Activated naive CD4-positive, alpha-beta T cell treated with anti-CD3 and anti-CD28 coated beads, Interleukin-2, amount 50 U/mL, for 16 hours (primary cell): ENCODE results near the gene NMRK1.

ENCODE experiments used
- DNase-seq: peaks from one replicate; pipeline ENCODE4 v3.0.0-alpha.2; 2020

The NMRK1 gene

DNA sequence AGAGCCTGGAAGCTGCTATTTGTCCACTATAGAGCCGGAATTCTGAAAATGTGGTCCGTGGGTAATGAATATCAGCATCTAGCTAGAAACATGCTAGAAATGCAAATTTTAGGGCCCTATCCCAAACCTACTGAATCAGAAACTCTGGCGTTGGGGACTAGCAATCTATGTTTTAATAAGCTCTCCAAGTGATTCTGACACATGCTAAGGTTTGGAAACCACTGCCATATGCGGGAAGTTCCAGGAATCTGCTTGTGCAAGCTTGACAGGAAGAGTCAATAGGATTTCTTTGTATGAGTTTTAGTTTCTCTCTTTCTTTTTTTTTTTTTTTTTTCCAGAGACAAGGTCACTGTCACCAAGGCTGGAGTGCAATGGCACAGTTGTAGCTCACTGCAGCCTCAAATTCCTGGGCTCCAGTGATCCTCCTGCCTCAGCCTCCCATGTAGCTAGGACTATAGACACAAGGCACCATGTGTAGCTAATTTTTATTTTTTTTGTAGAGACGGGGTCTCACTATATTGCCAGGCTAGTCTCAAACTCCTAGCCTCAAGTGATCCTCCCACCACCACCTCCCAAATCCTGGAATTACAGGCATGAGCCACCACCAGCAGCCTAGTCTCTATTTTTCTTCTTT is 33.5 kb downstream of the NMRK1 start:
- no peak for DNase-seq

DNA sequence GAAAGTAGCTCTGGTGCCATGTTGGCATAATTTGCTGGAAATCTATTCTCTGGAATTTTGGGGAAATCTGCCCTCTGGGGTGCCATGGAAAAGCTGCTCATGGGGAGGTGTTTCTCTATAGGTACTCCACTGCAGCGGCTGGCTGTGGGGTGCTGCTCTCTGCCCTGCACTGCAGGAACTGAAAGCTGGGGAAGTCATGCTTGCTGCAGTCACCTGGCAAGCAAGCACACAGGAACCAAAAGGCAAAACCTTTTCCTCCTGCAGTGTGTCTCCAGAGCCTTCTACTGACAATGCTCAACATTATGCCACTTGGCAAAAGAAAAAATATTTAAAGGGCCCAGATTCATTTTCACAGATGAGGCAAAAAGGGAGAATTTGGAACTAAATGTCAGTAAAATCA is 34.1 kb downstream of the NMRK1 start:
- DNase-seq: no peak

DNA sequence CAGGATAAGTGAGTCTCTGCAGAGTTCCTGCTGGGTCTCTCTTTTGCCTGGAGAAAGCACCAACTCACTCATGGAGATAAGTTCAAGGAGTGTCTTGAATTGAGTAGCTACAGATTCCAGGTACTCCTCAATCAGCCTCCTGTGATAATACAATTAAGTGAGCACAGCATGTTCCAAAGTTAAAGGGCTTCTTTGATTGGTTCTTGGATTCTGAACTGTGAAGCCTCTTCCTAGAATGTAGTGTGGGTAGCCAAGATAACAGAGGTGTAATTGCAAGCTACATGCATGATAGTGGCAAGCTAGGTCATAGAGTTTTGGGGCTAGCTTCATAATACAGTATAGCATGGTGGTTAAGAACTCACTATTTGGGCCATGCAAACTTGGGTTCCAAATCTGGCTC is 36.7 kb downstream of the NMRK1 start:
- no peak for DNase-seq

DNA sequence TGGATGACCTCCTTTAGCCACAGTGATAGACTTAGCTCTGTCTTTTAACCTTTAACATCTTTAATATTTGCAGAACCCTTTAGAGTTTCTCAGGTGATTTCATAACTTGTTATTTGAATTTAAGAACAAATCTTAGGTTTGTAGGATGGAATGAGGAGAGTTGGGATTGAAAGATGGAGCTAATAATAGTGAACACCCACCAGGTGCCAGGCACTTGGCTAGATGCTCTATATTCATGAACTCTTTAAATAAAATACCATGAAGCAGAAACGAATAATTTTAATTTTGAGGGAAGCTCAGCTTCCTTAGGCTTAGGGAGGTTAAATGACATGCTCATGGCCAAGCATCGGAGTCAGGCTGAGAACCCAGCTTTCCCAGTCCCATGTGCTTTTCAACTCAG is 40.4 kb downstream of the NMRK1 start:
- no peak for DNase-seq

DNA sequence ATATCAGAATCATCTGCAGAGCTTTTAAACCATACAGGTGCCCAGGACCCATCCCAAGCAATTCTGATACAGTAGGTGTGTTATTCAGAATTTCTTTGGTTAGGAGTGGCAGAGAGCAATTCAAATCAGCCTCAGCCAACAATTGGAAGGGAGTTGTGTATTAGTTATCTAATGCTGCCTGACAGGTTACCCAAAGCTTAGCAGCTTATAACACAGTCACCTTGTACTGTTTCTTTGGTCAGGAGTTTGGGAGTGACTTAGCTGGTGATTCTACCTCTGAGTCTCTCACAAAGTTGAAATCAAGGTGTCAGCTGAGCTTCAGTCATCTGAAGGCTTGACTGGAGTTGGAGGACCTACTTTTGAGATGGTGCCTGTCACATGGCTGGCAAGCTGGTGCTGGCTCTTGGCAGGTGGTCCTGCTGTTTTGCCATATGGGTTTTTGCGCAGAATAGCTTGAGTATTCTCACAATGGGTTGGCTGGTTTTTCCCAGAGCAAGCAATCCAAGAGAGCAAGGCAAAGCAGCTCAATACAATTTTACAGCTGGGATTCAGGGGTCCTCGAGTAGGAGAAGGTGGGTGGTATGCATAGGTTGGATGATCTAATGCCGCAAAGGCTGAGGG is 41.1 kb downstream of the NMRK1 start:
- no peak for DNase-seq

DNA sequence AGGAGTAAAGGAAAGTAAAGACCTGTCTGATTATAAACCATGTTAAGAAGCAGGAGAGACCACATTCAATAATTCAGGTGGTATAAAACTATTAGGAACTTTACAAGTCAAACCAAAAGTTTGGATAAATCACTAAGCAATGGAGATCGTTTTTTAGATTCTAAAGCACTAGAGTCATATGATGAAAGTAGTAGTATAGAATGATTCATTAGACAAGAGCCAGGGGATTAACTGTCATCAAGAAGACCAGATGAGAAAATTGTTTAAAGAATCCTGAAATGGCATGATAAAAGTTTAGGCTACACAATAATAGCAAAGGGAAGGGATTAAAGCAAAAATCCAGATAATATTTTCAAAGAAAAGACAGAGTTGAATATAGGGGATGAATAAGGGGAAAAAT is 46.9 kb downstream of the NMRK1 start:
- DNase-seq: no peak

DNA sequence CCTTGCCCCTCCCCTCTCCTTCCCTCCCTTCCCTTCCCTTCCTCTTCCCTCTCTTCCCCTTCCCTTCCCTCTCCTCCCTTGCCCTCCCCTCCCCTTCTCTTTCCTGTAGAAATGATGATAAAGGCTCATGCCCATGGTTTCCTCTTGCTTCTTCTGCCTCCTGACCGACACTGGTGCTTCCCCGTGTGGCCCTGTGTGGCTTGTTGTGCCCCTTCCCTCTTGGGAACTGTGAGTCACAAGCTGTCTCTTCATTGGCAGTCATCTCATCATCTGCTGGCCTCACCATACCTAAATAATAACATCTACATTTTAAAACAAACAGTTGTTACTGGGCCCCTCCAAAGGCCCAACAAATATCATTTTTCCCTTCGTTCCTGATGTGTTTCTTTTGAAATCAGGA is 48.2 kb downstream of the NMRK1 start:
- DNase-seq: no peak

DNA sequence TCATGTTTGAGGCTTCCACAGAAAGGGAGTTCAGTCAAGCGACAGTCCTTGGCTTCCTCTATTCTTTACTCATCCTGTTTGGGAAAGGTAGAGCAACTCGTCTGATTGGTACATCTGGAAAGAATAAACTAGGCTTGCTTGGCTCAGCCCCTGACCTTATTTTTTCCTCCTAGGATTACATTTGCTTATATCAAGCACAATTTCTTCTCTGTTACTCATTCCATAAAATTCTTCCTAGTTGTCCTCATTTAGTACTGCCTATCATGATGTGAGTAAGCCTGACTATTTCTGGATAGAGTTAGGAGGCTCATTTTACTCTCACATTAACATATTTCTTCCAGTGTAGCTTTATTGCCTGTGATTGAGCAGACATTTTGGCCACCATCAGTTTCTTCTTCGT is 48.9 kb downstream of the NMRK1 start:
- DNase-seq: no peak

DNA sequence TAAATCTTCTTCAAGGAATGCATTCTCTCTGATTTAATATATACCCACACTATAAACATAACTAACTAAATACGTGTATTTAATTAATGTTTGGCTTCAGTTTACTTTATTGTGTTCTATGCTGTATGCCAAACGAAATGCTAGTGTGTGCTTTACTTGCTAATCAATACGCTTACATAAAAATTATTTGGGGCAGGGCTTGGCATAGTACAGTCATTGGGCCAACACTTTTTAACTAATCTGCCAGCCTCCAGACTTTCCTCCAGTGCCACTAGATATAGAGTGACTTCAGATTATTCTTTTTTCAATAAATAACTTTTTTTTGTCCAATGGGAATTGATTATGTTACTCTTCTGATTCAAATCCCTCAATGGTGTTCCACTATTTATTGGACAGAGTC is 51.2 kb downstream of the NMRK1 start:
- no peak for DNase-seq

DNA sequence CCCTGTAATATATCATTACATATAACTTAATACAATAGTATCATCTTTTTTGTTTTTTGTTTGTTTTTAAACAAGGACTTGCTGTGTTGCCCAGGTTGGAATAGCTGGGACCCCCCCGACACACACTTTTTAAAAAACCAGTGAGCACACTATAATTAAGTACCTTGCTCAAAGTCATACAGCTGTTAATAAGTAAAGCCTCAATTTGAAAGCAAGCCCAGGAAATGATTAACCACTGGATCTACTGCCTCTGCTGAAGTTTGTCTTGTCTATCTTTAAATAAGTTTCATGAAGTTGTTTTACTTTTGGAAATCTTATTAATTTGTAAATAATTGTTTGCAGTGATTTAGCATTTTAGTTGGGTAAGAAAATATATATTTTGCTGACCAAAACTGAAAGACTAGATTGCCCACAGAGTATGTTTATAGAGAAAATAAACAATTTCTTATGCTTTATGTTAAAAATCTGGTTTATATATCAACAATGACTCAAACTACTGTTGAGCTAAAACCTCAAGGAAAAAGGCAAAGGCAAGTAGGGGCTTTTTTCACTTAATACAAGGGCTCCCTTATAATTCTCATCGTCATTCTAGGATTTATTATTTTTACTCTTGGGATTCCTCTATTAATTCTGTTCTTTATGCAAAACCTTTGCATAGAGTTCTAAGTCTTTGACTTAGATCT is 54.0 kb downstream of the NMRK1 start:
- no peak for DNase-seq

DNA sequence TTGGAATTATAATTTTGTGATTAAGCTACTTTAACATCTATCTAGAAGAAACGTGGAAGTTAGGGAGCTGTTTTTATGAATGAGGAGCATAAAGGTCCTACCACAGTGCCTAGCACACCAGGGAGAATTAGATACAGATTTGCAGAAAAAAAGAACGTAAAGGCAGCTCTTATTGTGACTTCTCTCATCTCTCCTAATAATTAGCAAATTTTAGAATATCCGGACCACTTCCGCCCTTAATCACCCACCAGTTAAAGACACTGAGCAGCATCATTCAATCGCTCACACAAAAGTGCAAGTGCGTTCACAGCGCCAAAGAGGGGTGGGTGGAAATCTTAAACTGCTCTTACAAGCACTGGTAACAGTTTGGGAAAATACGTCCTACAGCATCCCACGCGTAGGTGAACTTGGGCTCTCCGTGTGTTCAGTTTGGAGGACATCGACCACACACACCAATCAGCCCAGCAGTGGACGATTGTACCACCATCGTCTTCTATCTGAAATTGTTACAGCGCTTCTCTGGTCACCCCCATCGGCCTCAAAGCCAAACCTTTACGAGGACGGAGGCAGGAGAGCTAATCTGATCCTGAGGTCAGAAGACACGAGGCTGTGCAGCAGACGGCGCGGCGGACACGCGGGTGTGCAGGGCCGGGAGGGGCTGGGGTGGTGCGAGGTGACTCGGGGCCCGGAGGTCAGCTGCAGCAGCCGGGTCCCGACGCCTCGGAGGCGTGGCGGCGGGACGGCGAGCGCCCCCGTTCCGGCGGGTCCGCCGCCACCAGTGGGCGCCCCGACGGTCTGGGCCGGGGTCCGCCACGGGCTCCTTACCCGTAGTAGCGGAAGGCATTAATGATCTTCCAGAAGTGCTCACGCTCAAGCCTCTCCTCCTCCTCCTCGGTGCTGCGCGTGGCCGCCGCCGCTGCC is 60.5 kb downstream of the NMRK1 start:
- peak; percentile 44 for DNase-seq

DNA sequence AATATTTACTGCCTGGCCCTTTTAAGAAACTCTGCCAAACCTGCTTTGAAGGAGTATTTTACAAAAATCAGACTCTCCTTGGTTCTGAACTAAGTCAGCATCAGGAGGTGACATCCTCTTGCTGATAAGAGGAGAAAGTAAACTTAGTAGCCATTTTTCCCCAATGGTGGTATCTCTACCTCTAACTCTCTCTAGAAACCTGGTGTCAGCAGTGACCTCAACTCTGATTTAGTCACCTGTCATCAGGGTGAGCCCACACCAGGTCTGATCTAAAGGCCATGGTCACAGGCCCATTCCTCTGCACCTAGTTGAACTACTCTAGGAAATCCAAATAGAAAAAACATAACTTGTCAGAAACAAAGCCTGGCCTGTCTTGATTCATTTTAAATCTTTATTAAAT is 64.1 kb downstream of the NMRK1 start:
- DNase-seq: no peak

DNA sequence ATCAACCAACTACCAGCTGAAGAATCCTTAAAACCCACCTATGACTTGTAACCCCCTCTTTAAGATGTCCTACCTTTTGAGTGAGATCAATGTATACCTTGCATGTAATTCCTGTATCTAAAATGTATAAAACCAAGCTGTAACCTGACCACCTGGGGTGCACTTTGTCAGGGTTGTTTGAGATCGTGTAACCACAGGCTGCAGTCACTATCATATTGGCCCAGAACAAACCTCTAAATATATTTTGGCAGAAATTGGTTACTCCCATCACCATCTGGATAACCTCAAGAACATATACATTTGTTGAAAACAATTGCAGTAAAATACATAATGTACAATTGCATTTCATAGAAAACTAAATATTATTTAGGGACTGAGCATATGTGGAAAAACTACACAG is 68.3 kb downstream of the NMRK1 start:
- no peak for DNase-seq

DNA sequence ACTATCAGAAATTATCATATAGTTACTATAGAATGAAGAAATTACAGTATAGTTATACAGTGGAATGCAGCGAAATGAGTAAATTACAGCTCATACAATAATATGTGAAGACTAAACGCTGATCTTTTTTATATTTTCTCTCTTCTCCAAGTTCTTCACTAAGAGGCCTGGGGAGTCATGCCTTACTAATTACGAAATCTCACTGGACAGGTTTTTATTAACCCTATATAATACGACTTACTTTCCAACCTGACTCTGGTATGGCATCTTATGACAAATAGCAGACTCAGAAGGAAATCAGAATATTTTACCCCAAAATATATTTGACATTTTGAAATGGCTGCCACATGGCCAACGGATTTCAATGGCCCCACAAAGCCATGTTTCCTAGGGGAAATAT is 68.9 kb downstream of the NMRK1 start:
- no peak for DNase-seq

DNA sequence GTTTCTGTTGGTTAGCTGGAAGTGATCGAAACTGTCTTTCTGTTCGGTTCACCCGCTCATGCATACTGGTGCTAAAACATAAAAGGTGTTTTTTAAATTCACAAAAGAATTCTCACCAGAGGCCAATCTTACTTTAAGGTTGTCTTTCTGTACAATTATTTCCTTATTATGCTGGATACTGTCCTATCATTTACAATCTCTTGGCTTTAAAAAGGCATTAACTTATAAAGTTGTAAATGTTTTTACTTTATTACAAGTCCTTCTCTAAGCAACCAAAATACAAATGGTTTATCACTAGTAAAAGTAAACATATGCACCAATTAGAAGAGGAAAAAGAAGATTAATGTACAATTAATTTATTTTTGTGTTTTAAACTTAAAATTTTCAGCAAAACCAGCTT is 70.6 kb downstream of the NMRK1 start:
- no peak for DNase-seq

DNA sequence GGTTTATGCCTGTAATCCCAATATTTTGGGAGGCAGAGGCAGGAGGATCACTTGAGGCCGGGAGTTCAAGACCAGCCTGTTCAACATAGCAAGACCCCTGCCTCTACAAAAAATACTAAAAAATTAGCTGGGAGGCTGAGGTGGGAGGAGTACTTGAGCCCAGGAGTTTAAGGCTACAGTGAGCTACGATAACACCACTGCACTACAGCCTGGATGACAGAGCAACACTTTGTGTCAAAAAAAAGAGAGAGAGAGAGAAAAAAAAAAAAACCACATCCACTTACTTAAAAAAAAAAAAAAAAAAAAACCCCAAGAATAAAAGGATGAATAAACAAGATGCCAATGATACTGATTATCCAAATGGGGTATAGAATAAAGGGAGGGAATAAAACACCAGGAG is 74.2 kb downstream of the NMRK1 start:
- DNase-seq: no peak
